Ishikawa (cell line): ENCODE results near the gene EEF1E1.

Experiments
- CEBPB ChIP-seq: IDR thresholded peaks from 2 replicates; pipeline ENCODE4 v1.6.1; 2012
- CREB1 ChIP-seq: IDR thresholded peaks from 2 replicates; pipeline ENCODE4 v1.6.1; 2012; ENCODE audit warnings: low read depth
- EGR1 ChIP-seq: IDR thresholded peaks from 2 replicates; pipeline ENCODE4 v1.6.1; 2012
- EP300 ChIP-seq: IDR thresholded peaks from 2 replicates; pipeline ENCODE4 v1.6.1; 2012; ENCODE audit warnings: borderline replicate concordance
- FOXM1 ChIP-seq: IDR thresholded peaks from 2 replicates; pipeline ENCODE4 v1.6.1; 2012; ENCODE audit warnings: low read depth, borderline replicate concordance
- NFIC ChIP-seq: IDR thresholded peaks from 2 replicates; pipeline ENCODE4 v1.6.1; 2012
- RAD21 ChIP-seq: IDR thresholded peaks from 2 replicates; pipeline ENCODE4 v1.6.1; 2012; ENCODE audit warnings: low read depth
- TAF1 ChIP-seq: IDR thresholded peaks from 2 replicates; pipeline ENCODE4 v1.6.1; 2012; ENCODE audit warnings: low read depth, mild to moderate bottlenecking
- TCF12 ChIP-seq: IDR thresholded peaks from 2 replicates; pipeline ENCODE4 v1.6.1; 2012; ENCODE audit warnings: low read depth
- TEAD4 ChIP-seq: IDR thresholded peaks from 2 replicates; pipeline ENCODE4 v1.6.1; 2012
- YY1 ChIP-seq: IDR thresholded peaks from 2 replicates; pipeline ENCODE4 v1.6.1; 2012; ENCODE audit warnings: low read depth
- ZBTB7A ChIP-seq: IDR thresholded peaks from 2 replicates; pipeline ENCODE4 v1.6.1; 2012; ENCODE audit warnings: low read depth
- TF ChIP-seq, protein P1 (sequence below): IDR thresholded peaks from 2 replicates; pipeline ENCODE4 v1.6.1; 2012; ENCODE audit warnings: low read depth, mild to moderate bottlenecking
- TF ChIP-seq, protein P2 (sequence below): IDR thresholded peaks from 2 replicates; pipeline ENCODE4 v1.6.1; 2012
- TF ChIP-seq, protein P3 (sequence below): IDR thresholded peaks from 2 replicates; pipeline ENCODE4 v1.6.1; 2012

EEF1E1 gene

DNA sequence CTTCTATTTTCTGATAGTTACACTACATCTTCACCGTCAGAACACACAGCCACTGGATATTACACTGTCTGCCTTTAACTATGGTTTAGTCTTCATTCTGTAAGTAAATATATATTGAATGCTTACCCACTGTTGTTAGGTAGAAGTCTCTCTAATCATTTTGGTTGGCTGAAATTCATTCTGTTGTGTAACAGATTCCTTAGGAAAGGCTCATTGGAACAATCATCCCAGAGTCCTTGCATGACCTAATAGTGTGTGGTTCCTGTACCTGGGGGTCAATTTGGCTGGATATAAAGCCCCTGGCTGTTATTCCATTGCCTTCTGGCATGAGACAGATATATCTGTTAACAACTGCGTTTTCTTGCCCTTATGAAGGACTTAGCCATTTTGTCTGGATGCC is 48.1 kb downstream of the EEF1E1 start:
- TF ChIP-seq EP300: no peak
- TF ChIP-seq, protein P1, sequence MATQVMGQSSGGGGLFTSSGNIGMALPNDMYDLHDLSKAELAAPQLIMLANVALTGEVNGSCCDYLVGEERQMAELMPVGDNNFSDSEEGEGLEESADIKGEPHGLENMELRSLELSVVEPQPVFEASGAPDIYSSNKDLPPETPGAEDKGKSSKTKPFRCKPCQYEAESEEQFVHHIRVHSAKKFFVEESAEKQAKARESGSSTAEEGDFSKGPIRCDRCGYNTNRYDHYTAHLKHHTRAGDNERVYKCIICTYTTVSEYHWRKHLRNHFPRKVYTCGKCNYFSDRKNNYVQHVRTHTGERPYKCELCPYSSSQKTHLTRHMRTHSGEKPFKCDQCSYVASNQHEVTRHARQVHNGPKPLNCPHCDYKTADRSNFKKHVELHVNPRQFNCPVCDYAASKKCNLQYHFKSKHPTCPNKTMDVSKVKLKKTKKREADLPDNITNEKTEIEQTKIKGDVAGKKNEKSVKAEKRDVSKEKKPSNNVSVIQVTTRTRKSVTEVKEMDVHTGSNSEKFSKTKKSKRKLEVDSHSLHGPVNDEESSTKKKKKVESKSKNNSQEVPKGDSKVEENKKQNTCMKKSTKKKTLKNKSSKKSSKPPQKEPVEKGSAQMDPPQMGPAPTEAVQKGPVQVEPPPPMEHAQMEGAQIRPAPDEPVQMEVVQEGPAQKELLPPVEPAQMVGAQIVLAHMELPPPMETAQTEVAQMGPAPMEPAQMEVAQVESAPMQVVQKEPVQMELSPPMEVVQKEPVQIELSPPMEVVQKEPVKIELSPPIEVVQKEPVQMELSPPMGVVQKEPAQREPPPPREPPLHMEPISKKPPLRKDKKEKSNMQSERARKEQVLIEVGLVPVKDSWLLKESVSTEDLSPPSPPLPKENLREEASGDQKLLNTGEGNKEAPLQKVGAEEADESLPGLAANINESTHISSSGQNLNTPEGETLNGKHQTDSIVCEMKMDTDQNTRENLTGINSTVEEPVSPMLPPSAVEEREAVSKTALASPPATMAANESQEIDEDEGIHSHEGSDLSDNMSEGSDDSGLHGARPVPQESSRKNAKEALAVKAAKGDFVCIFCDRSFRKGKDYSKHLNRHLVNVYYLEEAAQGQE: no peak
- TF ChIP-seq, protein P2, sequence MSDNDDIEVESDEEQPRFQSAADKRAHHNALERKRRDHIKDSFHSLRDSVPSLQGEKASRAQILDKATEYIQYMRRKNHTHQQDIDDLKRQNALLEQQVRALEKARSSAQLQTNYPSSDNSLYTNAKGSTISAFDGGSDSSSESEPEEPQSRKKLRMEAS: no peak
- no peak for TF ChIP-seq TCF12
- no peak for TF ChIP-seq NFIC
- TF ChIP-seq CEBPB: no peak
- no peak for TF ChIP-seq YY1
- no peak for TF ChIP-seq TAF1
- no peak for TF ChIP-seq TEAD4
- no peak for TF ChIP-seq EGR1
- TF ChIP-seq FOXM1: no peak
- no peak for TF ChIP-seq CREB1
- no peak for TF ChIP-seq RAD21
- TF ChIP-seq, protein P3, sequence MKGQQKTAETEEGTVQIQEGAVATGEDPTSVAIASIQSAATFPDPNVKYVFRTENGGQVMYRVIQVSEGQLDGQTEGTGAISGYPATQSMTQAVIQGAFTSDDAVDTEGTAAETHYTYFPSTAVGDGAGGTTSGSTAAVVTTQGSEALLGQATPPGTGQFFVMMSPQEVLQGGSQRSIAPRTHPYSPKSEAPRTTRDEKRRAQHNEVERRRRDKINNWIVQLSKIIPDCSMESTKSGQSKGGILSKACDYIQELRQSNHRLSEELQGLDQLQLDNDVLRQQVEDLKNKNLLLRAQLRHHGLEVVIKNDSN: no peak
- TF ChIP-seq ZBTB7A: no peak

DNA sequence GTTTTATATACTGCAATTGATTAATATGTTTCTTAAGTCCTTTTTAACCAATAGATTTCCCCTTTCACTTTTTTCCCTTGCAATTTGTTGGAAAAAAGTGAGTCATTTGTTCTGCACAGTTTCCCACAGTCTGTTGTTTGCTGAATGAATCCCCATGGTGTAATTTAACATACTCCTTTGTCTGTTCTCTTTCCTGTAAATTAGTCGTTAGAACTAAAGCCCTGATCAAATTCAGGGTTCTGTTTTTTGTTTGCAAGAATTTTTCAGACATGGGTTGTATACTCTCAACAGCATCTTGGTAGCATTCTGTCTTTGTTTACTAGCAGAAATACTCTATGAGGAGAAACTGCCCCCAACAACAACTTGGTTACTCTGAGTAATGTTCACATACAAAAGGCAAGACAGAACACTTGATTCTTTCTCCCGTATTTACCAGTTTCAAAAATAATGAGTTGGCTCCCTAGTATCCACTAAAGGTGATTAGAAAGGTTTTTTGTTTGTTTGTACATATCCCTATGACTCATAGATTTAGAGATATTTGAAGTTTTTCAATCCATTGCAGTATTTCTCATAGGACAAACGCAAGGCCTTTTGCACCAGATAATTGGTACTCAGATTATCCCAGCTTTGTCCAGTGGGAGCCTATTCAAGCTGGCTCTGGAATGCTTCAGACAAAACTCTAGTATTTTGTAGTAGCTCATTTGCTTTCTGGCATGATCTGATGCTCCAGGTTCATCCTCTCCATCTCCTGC is 54.6 kb downstream of the EEF1E1 start:
- TF ChIP-seq CEBPB (no peak), TAF1 (no peak), EP300 (no peak), TCF12 (no peak), CREB1 (no peak), YY1 (no peak), NFIC (no peak)
- TF ChIP-seq, protein P2: no peak
- TF ChIP-seq, protein P1: no peak

DNA sequence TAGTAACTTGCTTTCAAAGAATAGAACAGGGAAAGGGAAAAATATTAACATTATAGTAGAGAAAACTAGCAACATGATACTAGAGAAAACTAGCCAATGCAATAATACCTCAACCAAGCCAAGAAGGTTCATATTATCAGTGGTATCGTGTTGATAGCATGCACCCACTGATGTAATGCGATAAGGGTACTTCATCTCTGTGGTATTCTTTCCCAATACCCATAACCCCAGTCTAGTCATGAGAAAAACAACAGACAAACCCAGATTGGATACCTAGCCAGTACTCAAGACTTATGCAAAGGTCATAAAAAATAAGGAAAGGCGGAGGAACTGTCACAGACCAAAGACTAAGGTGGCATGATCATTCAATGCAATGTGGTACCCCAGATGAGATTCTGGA is 59.1 kb downstream of the EEF1E1 start:
- TF ChIP-seq, protein P3: no peak
- TF ChIP-seq NFIC: no peak

DNA sequence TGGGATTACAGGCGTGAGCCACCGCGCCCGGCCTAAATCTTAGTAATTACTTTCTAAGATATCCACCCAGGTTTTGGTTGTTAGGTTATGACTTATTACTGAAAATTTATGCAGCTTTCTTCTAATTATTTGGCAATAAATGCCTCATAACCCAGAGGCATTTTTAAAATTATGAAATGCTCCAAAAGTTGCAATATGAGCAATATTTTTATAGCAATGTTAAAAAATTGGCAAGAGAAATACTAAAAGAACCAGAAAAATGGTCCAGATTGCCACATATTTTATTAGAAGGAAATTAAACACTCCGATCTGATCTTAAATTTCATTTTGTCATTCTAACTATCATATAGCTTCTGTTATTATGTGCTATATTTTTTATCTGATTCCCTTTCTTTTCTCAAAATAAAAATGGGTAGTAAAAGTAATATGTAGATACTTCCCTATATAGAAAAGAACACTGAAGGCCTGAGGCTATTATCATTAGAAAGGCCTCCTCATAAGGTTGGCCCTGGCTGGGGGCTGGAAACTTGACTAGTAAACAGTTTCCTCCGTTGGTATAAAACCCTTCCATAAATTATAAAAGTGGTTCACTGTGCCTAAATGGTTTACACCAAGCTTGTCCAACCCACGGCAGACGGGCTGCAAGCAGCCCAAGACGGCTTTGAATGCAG is 60.3 kb downstream of the EEF1E1 start:
- TF ChIP-seq EP300: no peak
- no peak for TF ChIP-seq CEBPB
- TF ChIP-seq, protein P3: no peak
- no peak for TF ChIP-seq TCF12
- TF ChIP-seq YY1: no peak
- TF ChIP-seq NFIC: no peak
- TF ChIP-seq RAD21: no peak
- TF ChIP-seq CREB1: no peak
- no peak for TF ChIP-seq FOXM1
- TF ChIP-seq TEAD4: no peak
- no peak for TF ChIP-seq TAF1
- TF ChIP-seq, protein P1: no peak
- no peak for TF ChIP-seq EGR1
- TF ChIP-seq, protein P2: no peak
- no peak for TF ChIP-seq ZBTB7A
